SJSA1 (cell line): Measurements from ENCODE around the gene COPG2. TPM values are rescaled to one million over a fixed set of nuclear protein-coding genes. Genes with fewer than 3 reads are reported as not detected.
A peak's percentile ranks its signal among the peaks of the same experiment; 100 is the strongest.
"Not testable (repeated sequence)": the region's sequence is repeated elsewhere in the genome, so short reads cannot be mapped to it uniquely, and the experiment has no call there.

ENCODE experiments used
- DNase-seq, 2 experiments: peaks; one replicate each; pipeline ENCODE4 v3.0.0-alpha.2; 2015 to 2020; ENCODE audit warnings: low spot score in 2 of 2, low read depth in 1 of 2
- H3K27ac ChIP-seq: fragments of 250-450 bp; sonication (Bioruptor Pico); 2 replicates; pipeline ENCODE4 v1.5.1; 2020; ENCODE audit warnings: mild to moderate bottlenecking, moderate library complexity
- H3K27me3 ChIP-seq: fragments of 250-450 bp; sonication (Bioruptor Pico); replicated peaks from 2 replicates; pipeline ENCODE4 v1.5.1; 2020; ENCODE audit warnings: mild to moderate bottlenecking, moderate library complexity
- H3K36me3 ChIP-seq: fragments of 250-450 bp; sonication (Bioruptor Pico); 2 replicates; pipeline ENCODE4 v1.5.1; 2020; ENCODE audit warnings: mild to moderate bottlenecking
- H3K4me1 ChIP-seq: fragments of 250-450 bp; sonication (Bioruptor Pico); replicated peaks from 2 replicates; pipeline ENCODE4 v1.6.1; 2021; ENCODE audit warnings: mild to moderate bottlenecking
- H3K4me3 ChIP-seq: fragments of 250-450 bp; sonication (Bioruptor Pico); 2 replicates; pipeline ENCODE4 v1.5.1; 2020; ENCODE audit warnings: mild to moderate bottlenecking
- H3K9me3 ChIP-seq: fragments of 250-450 bp; sonication (Bioruptor Pico); replicated peaks from 2 replicates; pipeline ENCODE4 v1.5.1; 2020; ENCODE audit warnings: mild to moderate bottlenecking
- total RNA-seq: library from RNA; depleted of rRNA; stranded (reverse); fragments of >200 nt; shearing (Covaris generic); gene quantifications from 2 replicates; pipeline ENCODE4 v1.2.3, GENCODE V29; 2014

Gene COPG2
- total RNA-seq, 1 experiment from 2014 or later, result 36.2 TPM

GRCh38 chr7:130575110-130575509 lies 93.4 kb downstream of the COPG2 start:
- H3K9me3 ChIP-seq, H3K4me3 ChIP-seq, H3K36me3 ChIP-seq, H3K27ac ChIP-seq, H3K4me1 ChIP-seq, H3K27me3 ChIP-seq, DNase-seq: not testable (repeated sequence)

DNA sequence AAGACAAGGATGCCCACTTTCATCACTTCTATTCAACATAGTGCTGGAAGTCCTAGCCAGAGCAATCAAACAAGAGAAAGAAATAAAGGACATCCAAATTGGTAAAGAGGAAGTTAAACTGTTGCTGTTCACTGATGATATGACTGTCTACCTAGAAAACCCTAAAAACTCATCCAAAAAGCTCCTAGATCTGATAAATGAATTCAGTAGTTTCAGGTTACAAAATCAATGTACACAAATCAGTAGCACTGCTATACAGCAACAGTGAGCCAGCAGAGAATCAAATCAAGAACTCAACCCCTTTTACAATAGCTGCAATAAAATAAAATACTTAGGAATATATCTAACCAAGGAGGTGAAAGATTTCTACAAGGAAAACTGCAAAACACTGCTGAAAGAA lies 98.4 kb downstream of the COPG2 start:
- H3K27ac ChIP-seq, H3K4me3 ChIP-seq, H3K27me3 ChIP-seq, DNase-seq, H3K4me1 ChIP-seq, H3K36me3 ChIP-seq, H3K9me3 ChIP-seq: not testable (repeated sequence)

DNA sequence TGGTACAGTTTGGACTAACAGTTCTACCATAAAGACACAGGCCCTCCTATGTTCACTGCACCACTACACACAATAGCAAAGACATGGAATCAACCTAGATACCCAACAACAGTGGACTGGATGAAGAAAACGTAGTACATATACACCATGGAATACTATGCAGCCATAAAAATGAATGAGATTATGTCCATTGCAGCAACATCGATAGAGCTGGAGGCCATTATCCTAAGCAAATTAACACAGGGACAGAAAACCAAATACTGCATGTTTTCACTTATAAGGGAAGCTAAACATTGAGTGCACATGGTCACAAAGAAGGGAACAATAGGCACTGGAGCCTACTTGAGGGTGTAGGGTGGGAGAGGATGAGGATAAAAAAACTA lies 101.7 kb downstream of the COPG2 start:
- no peak overlapping the region for H3K27ac ChIP-seq
- no peaks in the 10 kb centered on the region for H3K27me3 ChIP-seq
- DNase-seq, result no peak
- no peaks in the 10 kb centered on the region for H3K36me3 ChIP-seq
- H3K9me3 ChIP-seq, result no peaks in the 10 kb centered on the region
- no peak overlapping the region for H3K4me3 ChIP-seq
- no peaks in the 10 kb centered on the region for H3K4me1 ChIP-seq

- no peak overlapping the region for H3K4me3 ChIP-seq
Observed at GRCh38 chr7:130566168-130566897, 102.2 kb downstream of the COPG2 start.

GRCh38 chr7:130560972-130561371 lies 107.6 kb downstream of the COPG2 start:
- H3K4me1 ChIP-seq, result no peaks in the 10 kb centered on the region
- no peaks in the 10 kb centered on the region for H3K27me3 ChIP-seq
- H3K4me3 ChIP-seq, result no peak overlapping the region
- peaks cover 5% of the 10 kb centered on the region; the same call in 1 of the 2 replicates for H3K36me3 ChIP-seq
- no peak overlapping the region for H3K27ac ChIP-seq
- peak in 1 of 2 experiments; percentile 15 for DNase-seq
- H3K9me3 ChIP-seq, result no peaks in the 10 kb centered on the region

More at GRCh38 chr7:130566168-130566897, 102.2 kb downstream of the COPG2 start:
- Histone ChIP-seq H3K36me3 (no peaks in the 10 kb centered on the region), H3K27me3 (no peaks in the 10 kb centered on the region), H3K9me3 (no peaks in the 10 kb centered on the region), H3K27ac (no peak overlapping the region), H3K4me1 (no peaks in the 10 kb centered on the region)
- DNase-seq, result no peak

DNA sequence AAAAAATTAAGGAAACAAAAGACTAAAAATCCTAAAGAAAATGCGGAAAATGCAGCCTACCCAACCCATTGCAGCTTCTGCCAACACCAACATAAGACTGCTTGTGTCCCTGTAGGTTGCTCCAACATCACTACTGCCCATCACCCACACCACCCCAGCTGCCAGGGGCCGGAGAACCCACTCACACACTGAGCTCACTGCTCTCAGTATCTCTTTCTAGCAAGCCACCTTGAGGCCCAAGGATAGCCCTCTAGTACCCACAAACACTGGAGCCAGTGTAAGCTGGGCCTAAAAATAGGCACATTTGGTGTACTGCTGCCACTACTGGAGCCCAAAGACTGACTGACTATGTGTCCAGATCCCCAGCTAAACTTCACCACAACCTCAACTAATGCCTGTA lies 109.4 kb downstream of the COPG2 start:
- H3K27me3 ChIP-seq, result no peaks in the 10 kb centered on the region
- H3K4me1 ChIP-seq, result no peaks in the 10 kb centered on the region
- H3K27ac ChIP-seq, result no peak overlapping the region
- DNase-seq, result no peak
- H3K4me3 ChIP-seq, result no peak overlapping the region
- peaks cover 5% of the 10 kb centered on the region; the same call in 1 of the 2 replicates for H3K36me3 ChIP-seq
- H3K9me3 ChIP-seq, result no peaks in the 10 kb centered on the region

DNA sequence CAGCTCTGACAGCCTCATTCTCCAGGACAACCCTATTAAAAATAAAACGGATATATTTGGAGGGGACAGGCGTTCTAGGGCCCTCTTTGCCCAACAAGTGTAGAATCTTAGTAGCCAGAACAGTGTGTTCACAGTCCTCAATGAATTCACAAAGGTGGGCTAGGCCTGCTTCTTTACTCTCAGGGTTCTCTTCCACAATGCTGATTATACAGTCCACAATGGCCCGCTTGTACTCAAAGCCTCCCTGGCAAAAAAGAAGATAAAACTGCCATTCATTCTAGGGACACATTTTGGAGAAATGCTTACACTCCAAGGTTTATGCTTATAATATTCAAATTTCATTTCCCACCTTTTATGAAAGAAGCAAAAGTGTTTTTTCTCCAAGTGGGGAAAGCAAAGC lies 114.1 kb downstream of the COPG2 start:
- DNase-seq, result no peak
- no peak overlapping the region for H3K4me3 ChIP-seq
- H3K9me3 ChIP-seq, result no peaks in the 10 kb centered on the region
- H3K27ac ChIP-seq, result no peak overlapping the region
- H3K36me3 ChIP-seq, result peaks cover 12% of the 10 kb centered on the region; the same call in 1 of the 2 replicates
- H3K4me1 ChIP-seq, result no peaks in the 10 kb centered on the region
- H3K27me3 ChIP-seq, result no peaks in the 10 kb centered on the region

DNA sequence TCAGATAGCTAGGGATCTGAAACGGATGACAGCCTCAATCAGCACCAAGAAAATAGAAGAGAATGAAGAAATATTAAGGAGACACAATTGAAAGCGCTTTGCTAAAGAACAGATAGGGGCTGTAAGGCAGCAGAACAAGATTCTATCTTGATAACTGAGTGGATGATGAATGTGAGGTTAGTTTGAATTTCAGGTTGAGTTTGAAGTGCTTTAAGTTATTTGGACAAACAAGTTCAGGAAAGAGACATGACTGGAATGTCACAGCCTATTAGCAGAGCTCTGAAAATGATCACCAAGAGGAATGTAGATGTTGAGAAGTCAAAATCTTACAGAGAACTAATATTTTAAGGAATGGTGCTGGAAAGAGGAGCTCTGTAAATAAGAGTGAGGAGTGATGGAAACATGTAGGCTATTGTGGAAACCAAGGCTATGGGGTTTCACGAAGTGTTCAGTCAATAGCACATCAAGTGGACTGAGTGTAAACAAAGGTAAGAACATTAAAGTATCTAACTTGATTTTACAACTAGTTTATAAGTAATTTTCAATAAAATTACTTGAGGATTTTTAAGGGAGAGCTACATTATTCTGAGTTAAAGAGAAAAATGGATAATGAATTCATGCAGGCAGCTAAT lies 115.0 kb downstream of the COPG2 start:
- H3K27ac ChIP-seq, result no peak overlapping the region
- no peak overlapping the region for H3K4me3 ChIP-seq
- H3K9me3 ChIP-seq, result no peaks in the 10 kb centered on the region
- no peaks in the 10 kb centered on the region for H3K4me1 ChIP-seq
- H3K27me3 ChIP-seq, result no peaks in the 10 kb centered on the region
- peaks cover 16% of the 10 kb centered on the region; the same call in 1 of the 2 replicates for H3K36me3 ChIP-seq
- no peak for DNase-seq

DNA sequence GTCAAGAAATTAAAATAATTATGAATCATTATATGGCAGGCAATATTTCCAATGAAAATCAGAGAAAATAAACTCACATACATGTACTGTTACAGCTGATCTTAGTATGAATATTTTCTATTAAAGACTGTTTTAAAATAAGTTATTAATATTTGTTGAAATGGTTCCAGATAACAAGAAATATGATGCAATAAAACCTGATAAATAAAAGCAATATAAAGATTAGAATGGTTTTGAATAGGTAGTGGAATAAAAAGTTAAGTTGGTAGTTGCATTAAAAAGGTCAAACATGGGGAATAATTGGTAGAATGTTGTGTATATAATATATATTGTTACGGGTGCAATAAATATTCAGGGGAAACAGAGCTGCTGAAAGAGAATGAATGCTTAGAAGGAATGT lies 124.2 kb downstream of the COPG2 start:
- no peak overlapping the region for H3K4me3 ChIP-seq
- no peaks in the 10 kb centered on the region for H3K9me3 ChIP-seq
- no peaks in the 10 kb centered on the region for H3K4me1 ChIP-seq
- no peak for DNase-seq
- no peak overlapping the region for H3K27ac ChIP-seq
- no peaks in the 10 kb centered on the region for H3K27me3 ChIP-seq
- H3K36me3 ChIP-seq, result peaks cover 21% of the 10 kb centered on the region

- no peaks in the 10 kb centered on the region for H3K4me1 ChIP-seq
- H3K27me3 ChIP-seq, result no peaks in the 10 kb centered on the region
- no peak overlapping the region for H3K4me3 ChIP-seq
- DNase-seq, result no peak
- no peak overlapping the region for H3K27ac ChIP-seq
- H3K36me3 ChIP-seq, result peaks cover 17% of the 10 kb centered on the region
- no peaks in the 10 kb centered on the region for H3K9me3 ChIP-seq
Observed at GRCh38 chr7:130543487-130544010, 125.0 kb downstream of the COPG2 start.

DNA sequence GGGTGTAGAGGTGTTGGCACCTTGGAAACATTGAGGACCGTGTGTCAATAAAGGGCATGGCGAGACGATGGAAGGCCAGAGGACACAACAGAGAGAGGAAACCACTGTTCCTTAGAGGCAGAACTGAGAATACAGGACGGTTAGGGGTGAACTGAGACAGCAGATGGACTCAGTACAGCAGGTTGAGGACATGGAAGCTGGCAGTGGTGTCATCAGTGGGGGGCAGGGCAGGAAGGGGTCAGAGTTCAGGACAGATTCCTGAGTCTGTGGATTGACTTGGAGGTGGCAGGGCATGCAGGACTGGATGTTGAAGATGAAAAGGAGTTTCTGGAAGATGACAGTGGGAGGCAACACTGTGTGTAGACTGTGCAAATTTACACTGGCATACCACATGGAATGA lies 126.3 kb downstream of the COPG2 start:
- not testable (repeated sequence) for H3K27me3 ChIP-seq, H3K4me3 ChIP-seq, DNase-seq, H3K9me3 ChIP-seq, H3K27ac ChIP-seq, H3K4me1 ChIP-seq
- peaks cover 13% of the 10 kb centered on the region; the same call in 1 of the 2 replicates for H3K36me3 ChIP-seq

DNA sequence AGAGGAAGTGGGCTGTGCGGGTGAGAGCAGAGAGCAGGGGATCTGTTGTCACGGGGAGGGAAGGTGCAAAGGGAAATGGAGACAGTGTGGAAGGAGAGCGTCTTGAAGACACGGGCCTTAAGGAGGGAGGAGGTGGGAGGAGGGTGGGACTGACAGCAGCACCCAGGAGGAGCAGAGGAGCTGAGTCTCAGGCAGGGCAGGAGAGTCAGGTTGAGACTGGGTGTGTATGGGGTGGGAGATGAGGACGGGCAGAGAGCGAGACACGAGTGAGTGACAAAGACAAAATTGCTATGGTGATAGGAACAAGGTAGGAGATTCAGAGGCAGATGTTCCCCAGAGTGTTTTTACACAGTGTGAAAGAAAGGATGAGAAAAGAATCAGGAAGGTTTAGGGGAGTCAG lies 127.3 kb downstream of the COPG2 start:
- DNase-seq, H3K4me3 ChIP-seq, H3K27me3 ChIP-seq, H3K9me3 ChIP-seq, H3K36me3 ChIP-seq, H3K27ac ChIP-seq, H3K4me1 ChIP-seq: not testable (repeated sequence)

GRCh38 chr7:130537894-130538293 lies 130.7 kb downstream of the COPG2 start:
- not testable (repeated sequence) for H3K27ac ChIP-seq, H3K27me3 ChIP-seq, H3K4me1 ChIP-seq, DNase-seq, H3K9me3 ChIP-seq, H3K4me3 ChIP-seq, H3K36me3 ChIP-seq

DNA sequence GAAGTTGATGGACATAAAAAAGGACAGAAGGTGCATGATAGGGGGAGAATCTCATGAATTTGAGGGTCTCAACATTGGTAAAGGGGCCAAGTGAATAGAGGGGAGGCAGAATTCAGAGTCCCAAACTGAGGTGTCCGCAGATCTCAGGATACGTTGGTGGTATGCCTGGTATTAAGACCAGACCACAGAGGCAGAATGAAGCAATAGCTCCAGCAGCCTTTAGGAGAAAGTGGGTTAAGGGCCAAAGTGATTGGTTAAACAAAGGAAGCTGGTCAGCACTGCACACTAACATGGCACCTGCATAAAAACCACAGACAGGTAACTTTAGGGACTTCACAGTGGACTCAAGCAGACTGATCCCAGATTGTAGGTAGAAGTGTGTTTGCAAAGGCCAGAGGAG lies 139.1 kb downstream of the COPG2 start:
- DNase-seq, result no peak

More for the DNA sequence above, 139.1 kb downstream of the COPG2 start:
- Histone ChIP-seq H3K27me3 (no peaks in the 10 kb centered on the region), H3K9me3 (no peaks in the 10 kb centered on the region), H3K36me3 (no peaks in the 10 kb centered on the region), H3K4me3 (no peak overlapping the region), H3K4me1 (no peaks in the 10 kb centered on the region), H3K27ac (no peak overlapping the region)
